ENCODE data around the gene GPR157.
A peak's percentile ranks its signal among the peaks of the same experiment; 100 is the strongest.
"Not testable (repeated sequence)": the region's sequence is repeated elsewhere in the genome, so short reads cannot be mapped to it uniquely, and the experiment has no call there.

GPR157 gene, protein sequence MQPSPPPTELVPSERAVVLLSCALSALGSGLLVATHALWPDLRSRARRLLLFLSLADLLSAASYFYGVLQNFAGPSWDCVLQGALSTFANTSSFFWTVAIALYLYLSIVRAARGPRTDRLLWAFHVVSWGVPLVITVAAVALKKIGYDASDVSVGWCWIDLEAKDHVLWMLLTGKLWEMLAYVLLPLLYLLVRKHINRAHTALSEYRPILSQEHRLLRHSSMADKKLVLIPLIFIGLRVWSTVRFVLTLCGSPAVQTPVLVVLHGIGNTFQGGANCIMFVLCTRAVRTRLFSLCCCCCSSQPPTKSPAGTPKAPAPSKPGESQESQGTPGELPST

DNA sequence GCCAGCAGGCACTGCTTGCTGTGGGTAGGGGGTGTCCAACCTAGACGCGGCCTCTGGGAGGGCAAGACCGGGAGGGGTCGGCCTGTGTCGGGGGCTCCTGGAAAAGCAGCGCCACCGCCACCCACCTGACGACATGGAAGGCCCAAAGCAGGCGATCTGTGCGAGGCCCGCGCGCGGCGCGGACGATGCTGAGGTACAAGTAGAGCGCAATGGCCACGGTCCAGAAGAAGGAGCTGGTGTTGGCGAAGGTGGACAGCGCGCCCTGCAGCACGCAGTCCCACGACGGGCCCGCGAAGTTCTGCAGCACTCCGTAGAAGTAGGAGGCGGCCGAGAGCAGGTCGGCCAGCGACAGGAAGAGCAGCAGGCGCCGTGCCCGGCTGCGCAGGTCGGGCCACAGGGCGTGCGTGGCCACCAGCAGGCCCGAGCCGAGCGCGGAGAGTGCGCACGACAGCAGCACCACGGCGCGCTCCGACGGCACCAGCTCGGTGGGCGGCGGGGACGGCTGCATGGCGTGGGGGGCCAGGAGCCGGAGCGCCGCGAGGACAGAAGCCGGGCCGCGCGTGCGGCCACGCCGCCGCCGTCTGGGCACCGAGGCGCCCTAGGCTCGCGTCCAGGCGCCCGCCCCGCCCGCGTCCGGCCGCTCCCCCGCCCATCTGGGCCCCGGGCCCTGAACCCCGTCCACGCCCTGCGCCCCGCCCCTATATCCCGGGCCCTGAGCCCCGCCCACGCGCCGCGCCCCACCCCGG is at the start of gene GPR157:
Gene GPR157, minus strand, starts transcription at position 583 of the 746 bp plus-strand sequence. Its CDS starts 75 bp downstream, at position 508.
- peak; percentile 95 for DNase-seq

DNA sequence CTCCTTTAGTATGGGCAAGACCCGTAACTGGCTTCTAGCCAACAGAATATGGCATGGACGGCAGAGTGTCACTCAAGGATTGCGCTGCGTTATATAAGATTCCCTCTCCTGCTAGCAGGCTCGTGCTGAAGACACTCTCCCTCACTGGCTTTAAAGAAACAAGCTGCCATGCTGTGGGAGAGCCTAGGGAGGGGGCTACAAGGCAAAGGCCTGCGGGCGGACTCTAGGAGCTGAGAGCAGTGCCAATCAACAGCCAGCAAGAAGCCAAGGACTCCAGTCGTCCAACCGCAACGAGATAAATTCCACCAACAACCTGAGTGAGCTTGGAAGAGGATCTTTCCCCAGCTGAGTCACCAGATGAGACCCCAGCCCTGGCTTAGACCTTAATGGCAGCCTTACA is 45.9 kb upstream of the GPR157 start:
- DNase-seq, result no peak

DNA sequence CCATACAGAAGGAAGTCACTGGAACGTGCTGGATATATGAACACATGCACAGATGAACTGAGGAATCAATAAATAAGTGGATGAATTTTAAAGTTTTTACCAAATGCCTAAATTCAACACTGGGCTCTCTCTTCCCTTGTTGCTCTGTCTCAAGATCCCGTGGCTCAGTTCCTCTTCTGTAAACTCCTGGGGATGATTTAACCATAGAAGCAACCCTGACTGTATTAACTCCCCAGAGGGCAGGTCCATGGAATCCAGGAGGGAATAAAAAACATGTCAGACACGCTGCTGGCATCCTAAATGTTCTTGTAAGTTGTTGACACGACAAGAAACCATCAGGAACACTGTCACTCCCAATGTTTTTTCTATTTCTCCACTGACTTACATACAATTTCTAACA is 45.3 kb upstream of the GPR157 start:
- peak; percentile 78 for DNase-seq

DNA sequence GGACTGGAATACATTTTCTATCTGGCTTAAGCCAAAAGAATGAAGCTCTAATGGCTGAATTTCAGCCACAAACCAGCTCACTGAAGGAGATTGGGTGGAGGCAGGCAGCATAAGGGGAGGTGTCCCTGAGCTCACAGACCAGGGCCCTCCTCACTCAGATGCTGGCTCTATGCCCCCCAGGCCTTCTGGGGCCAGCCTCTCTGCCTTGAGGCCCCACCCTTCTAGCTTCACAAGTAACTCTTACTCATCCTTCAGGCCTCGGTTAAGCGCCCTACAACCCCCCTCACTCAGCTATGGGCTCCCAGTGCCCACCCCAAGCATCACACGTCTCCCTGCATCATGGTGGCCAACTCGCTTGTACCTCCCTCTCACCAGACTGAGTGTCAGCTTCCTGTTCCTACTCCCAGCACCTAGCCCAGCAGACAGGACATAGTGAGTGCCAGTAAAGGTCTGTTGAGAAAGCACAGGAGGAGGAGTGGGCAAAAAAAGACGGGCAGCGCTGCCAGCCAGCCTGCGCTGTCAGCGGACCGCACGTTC is 40.8 kb upstream of the GPR157 start:
- DNase-seq, result no peak

DNA sequence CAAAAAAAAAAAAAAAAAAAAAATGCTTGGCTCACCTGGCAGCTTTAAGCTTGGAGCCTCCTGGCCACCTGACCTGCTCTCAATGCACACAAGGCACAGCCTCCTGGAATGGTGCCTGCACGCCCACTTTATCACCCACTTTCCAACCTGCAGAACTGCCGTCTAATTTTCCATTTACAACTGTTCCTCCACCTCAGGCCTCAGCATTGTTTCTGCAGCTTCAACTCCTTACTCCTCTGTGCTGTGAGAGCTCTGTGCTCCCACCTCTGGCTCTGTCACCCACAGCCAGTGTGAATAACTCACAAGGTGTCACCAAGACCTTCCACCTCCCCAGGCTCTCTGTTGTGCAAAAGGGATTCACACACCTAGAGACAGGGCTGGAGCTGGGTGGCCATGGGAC is 38.7 kb upstream of the GPR157 start:
- DNase-seq, result no peak

DNA sequence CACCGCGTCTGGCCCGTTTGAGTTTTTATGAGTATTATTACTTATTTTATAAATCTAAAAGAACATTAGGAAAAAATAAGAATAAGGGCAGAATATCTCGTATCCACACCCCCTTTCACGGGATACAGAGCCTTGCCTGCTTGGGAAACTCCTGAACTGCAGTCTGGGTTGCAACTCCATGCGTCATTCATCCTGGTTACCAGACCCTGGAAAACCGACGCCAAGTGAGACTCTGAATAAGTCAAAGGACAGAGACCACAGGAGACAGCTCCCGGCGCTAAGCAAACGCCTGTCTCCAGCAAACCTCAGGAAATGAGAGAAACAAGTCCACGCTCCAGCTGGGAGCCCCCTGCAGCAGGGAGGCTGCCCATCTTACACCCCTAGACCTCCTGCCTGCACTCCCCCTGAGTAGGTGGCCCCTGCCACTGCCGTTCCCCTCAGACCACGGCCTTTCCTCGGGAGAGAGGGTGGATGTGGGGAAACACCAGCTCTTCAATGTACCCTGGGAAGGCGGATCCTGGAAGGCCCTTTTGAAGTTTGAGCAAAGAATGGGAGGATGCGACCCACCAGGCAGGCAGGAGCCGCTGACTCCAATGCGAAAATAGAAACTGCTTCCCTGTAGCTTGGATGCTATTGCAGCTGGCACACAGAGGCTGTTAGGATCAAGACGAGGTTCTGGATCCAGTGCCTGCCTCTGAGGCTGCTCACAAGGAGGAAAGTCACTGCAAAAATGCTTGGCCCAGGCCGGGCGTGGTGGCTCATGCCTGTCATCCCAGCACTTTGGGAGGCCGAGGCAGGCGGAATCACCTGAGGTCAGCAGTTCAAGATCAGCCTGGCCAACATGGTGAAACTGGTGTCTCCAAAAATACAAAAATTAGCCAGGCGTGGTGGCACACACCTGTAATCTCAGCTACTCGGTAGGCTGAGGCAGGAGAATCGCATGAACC is 37.7 kb upstream of the GPR157 start:
- DNase-seq, result no peak

DNA sequence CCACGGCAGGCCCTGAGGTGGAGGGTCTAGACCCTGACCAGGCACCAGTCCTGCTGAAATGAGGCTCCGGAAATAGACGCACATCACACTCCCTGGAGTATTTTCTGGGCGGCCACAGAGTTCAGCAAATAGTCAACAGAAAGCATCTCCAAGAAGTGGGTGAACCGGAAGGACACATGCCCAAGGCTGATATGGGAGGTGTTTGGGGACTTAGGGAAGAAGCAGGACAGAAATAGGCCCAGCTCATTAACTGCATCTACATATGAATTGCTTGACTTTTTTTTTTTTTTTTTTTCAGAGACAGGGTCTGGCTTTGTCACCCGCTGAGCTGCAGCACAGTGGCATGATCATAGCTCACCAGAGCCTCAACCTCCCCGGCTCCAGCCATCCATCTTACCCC is 36.5 kb upstream of the GPR157 start:
- no peak for DNase-seq

DNA sequence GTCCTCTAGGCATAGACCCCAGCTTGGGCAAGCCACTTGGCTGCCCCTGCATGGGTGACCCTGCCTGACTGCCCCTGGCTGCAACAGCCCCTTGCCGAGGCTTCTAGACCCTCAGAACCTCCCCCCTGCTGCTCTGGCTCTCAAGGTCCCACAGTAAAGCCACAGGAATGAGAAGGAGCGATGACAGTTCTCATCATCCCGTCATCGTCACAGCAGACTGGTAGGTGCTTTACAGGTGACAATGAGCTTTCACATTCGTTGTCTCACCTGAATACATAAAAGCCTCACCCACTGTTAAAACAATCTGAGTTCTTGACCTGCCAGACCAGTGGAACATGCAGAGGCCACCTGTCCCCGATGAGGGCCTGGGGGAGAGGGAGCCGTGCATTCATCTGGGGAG is 36.0 kb upstream of the GPR157 start:
- no peak for DNase-seq

DNA sequence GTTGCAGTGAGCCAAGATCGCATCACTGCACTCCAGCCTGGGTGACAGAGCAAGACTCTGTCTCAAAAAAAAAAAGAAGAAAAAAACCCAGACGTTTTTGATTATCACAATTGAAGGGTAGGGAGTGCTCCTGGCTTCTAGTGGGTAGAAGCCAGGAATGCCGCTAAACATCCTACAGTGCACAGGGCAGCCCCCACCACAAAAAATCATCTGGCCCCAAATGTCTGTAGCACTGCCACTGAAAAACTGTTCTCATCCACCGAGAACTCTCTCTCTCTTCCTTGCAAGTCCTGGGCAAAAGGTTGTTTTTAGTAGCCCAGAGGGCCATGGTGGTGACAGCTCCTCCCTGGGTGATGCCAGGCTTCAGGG is 35.6 kb upstream of the GPR157 start:
- DNase-seq, result no peak

DNA sequence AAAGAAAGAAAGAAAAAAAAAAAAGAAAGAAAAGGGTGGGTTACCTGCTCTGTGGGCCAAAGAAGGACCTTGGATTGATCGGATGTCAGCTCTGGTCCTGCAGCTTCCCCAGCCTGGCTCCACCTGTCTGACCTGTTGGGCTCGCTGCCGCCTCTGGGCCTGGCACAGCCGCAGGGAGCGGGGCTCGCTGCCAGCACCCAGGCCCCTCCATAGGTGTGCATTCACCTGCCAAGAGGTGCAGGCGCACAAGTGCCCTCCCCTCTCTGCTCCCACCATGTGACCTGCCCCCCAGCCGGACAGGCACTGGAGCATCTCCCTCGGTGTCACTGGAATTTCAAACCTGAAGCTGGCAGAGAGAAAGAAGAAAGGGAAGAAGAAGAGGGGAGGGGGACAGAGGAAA is 33.1 kb upstream of the GPR157 start:
- no peak for DNase-seq

DNA sequence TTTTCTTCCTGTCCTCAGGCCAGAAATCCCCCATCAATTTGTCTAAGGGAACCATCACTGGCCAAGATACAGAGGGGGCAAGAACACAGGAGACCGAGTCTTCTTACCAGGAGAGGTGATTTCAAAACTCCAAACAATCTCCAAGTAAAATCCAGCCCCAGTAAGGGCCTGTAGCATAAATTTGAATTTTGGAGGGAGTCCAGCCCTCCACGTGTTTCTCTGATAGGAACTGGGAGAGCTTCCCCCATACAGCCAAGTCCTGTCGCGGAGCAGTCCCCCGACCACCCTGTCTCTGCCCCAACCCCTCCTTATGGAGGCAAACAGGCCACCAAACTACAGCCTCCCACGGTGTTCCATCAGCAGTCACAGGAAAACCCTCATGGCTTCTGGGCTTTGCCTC is 32.4 kb upstream of the GPR157 start:
- no peak for DNase-seq

DNA sequence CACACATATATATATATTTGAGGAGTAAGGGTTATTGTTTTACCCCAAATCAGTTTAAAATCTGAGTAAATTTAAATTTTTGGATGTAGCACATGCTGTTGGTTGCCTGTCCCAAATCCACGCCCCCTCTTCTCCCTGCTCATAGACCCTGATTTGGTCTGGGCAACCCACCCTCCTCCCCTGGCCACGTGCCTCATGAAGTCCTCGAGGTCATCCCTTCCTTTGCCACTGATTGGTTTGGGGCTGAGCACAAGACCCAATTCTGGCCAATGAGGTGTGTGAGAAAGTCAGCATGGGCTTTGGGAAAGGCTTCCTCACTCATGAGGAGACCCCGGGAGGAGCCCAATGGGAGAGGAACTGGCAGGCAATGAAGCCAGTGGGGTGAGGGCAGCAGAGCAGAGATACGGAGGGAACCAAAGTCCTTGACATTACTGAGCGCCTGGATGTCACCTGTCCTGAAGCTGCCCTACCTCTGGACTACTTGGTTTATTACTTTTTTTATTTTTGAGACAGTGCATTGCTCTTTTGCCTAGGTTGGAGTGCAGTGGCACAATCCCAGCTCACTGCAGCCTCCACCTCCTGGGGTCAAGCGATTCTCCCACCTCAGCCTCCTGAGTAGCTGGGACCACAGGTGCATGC is 31.3 kb upstream of the GPR157 start:
- DNase-seq, result no peak

DNA sequence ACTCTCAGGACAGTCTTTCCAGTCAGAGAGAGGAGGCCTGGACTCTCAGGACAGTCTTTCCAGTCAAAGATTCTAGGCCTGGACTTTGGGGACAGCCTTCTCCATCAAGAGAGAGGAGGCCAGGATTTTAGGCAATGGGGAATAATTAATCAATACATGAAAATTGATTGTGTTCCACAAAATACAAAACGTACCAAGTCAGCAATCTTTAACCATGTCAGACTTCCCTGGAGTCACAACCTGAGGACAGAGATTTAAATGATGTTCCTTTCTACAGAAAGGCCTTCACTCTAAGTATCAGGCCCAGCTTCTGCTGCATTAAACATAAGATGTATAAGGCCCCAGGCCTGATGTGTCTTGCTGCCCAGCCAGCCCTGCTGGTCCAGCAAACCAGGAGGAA is 27.0 kb upstream of the GPR157 start:
- DNase-seq, result no peak

DNA sequence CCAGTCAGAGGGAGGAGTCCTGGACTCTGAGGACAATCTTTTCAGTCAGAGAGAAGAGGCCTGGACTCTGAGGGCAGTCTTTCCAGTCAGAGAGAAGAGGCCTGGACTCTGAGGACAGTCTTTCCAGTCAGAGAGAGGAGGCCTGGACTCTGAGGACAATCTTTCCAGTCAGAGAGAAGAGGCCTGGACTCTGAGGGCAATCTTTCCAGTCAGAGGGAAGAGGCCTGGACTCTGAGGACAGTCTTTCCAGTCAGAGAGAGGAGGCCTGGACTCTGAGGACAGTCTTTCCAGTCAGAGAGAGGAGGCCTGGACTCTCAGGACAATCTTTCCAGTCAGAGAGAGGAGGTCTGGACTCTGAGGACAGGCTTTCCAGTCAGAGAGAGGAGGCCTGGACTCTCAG is 26.5 kb upstream of the GPR157 start:
- not testable (repeated sequence) for DNase-seq

DNA sequence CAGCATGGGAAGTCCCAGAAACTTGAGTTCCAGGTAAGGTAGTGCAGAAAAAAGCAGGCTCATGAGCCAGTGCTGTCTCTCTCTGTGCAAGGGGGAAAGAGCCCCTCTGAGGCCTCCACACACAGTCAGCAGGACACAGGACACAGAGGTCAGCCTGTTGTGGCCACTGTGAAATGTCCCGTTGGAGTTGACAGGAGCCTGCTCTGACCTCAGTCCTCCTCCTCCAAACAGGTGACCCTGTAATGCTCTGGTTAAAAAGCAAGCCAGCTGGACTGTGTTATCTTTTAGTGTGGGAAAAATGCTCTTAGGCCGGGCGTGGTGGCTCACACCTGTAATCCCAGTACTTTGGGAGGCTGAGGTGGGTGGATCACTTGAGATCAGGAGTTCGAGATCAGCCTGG is 24.2 kb upstream of the GPR157 start:
- DNase-seq, result no peak

DNA sequence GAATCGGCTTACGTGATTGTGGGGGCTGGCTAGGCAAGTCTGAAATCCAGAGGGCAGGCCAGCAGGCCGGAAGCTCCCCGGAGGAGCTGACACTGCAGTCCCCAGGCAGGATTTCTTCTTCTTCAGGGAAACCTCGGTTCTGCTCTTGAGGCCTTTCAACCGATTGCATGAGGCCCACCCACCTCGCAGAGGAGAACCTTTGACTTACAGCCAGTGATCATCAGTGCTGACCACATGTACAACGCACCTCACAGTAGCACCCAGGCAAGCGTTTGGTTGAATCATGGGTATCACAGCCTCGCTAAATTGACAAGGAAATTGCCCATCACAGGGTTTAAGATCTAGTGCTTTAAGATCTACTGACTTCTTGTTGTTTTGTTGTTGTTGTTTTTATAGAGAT is 23.6 kb upstream of the GPR157 start:
- DNase-seq, result no peak

DNA sequence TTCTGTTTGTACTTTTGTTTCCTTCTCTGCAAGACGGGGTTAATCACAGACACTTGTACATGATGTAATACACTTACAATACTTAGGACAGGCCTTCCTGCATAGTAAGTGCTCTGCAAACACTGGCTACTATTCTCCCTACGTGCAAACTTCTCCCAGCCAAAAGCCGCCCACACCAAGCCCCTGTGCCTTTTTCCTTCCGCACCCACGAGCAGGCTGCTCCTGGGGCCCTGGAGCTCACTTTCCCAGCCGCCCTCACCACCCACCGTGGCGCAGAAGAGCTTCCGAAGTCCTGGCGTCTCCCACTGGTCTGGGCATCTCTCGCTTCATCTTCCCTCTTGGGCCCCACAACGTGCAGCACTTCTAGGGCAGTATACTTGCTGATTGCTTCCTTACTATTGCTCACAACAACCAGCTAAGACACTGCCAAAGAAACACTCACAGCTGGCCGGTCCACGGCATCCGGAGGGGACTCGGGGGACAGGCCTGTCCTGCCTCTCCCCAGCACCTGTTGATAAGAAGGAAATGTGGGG is 22.5 kb upstream of the GPR157 start:
- DNase-seq, result no peak

DNA sequence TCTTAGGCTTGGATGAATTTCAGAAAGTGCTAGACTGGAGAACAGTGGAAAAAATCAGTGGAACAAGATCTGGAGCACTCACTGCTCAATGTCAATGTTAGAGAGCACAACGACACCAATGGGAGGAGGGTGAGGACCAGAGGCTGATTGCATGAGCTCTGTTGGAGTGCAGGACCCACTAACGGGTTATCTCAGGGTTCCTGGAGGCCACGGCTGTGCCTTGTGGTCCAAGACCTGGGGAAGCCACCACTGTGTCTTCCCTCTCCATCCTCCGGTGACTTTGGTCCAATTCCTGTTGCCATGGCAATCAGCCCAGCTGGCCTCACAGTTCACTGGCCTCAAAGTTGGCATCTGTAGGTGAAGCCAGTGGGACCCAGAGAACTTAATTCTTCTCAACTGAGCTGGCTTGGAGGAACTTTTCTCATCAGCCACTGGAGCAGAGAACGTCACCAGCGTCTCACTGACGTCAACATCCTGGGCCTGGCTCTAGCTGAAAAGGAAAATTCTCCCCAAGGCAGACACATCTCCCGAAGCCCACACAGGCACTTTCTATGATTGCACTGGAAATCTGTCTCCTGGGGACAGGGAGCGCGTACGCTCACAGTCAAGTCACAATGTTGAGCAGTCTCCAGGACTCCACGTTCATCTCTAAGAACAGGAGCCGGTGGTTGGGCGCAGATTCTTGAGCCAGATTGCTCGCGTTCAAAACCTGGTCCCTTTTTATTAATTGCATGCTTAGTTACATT is 21.9 kb upstream of the GPR157 start:
- no peak for DNase-seq

DNA sequence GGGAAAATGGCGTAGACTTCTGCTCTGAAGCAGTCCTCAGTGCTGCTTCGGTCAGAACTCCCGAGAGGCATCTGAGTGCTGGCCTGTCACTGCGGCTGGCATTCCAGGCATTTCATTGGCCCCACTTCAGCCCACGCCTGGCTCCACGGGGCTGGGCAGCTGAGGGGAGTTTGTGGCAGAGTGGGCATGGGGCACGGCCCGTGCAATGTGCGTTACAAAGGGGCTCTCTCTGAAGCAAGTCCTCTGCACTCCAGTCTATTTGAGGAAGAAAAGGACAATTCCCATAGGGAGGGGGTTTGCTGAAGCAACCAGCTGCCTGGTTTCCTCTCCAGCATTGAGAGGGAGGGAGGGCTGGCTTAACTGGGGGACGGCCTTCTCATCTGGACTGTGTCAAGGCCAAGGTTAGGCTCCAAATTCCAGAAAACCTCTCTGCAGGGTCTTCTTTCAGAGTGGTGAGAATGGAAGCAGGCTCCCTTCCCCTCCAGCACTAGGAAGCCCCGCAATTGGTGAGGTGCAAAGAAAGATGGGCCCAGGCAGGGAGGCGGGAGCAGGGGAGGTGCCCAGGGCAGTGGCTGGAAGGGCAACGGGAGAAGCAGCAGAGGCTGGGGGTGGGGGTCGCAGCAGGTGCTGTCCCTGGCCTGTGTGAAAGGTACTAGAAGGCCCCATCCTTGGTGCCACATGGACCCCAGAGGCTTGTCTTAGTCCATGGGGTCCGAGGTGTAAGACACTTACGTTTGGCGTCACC is 21.1 kb upstream of the GPR157 start:
- no peak for DNase-seq

DNA sequence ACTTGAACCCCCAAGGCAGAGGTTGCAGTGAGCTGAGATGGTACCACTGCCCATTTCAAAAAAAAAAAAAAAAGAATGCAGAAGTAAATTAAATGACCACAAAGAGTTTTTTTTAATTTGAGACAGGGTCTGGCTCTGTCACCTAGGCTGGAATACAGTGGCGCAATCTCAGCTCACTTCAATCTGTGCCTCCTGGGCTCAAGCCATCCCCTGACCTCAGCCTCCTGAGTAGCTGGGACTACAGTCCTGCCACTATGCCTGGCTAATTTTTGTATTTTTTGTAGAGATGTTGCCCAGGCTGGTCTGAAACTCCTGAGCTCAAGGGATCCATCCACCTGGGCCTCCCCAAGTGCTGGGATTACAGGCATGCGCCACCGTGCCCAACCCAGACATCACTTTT is 20.2 kb upstream of the GPR157 start:
- DNase-seq, result no peak

DNA sequence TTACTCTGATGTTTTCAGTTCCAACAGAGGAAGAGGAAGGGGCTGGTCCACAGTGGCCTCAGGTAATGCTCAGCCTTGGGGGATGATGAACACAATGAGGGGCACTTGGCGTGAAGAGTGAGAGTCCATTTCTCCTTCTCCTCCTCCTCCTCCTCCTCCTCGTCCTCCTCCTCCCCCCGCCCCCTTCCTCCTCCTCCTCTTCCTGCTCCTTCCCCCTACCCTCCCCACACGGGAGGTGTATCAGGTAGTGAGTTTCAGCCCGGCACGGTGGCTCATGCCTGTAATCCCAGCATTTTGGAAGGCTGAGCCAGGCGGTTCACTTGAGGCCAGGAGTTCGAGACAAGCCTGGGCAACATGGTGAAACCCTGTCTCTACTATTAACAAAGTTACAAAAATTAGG is 17.3 kb upstream of the GPR157 start:
- DNase-seq, result no peak

All from suppressor macrophage treated with lipopolysaccharide for 4 hours (primary cell).